Embryonic facial prominence (tissue), 1 donor: ENCODE results near the gene LCMT2.

Experiments
- DNase-seq: peaks from one replicate; pipeline ENCODE4 v3.0.0-alpha.2; 2016; ENCODE audit errors: extremely low spot score

The LCMT2 gene, protein sequence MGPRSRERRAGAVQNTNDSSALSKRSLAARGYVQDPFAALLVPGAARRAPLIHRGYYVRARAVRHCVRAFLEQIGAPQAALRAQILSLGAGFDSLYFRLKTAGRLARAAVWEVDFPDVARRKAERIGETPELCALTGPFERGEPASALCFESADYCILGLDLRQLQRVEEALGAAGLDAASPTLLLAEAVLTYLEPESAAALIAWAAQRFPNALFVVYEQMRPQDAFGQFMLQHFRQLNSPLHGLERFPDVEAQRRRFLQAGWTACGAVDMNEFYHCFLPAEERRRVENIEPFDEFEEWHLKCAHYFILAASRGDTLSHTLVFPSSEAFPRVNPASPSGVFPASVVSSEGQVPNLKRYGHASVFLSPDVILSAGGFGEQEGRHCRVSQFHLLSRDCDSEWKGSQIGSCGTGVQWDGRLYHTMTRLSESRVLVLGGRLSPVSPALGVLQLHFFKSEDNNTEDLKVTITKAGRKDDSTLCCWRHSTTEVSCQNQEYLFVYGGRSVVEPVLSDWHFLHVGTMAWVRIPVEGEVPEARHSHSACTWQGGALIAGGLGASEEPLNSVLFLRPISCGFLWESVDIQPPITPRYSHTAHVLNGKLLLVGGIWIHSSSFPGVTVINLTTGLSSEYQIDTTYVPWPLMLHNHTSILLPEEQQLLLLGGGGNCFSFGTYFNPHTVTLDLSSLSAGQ

DNA sequence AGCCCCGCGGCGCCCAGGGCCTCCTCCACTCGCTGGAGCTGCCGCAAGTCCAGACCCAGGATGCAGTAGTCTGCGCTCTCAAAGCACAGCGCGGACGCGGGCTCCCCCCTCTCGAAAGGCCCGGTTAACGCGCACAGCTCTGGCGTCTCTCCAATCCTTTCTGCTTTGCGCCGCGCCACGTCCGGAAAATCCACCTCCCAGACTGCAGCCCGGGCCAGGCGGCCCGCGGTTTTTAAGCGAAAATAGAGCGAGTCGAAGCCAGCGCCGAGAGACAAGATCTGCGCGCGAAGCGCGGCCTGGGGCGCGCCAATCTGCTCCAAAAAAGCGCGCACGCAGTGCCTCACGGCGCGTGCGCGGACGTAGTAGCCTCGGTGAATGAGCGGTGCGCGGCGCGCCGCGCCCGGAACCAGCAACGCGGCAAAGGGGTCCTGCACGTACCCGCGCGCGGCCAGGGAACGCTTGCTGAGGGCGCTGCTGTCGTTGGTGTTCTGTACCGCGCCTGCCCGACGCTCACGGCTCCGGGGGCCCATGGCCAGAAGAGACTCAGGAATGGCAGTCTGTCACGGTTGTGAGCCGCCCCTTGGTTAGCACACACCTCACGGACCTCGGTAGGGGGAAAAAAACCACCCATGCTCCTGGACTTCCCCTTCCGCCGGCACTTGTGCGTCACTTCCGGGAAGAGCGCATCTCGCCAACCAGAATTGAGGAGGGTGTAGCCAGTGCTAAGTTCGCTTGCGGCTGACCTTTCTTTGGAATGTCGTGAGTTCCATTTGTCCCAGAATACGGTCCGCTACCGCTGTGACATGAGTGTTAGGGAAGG is at the start of gene LCMT2:
LCMT2 (minus strand) TSS at position 614 of the 820 bp plus-strand sequence; CDS start at position 530, 84 bp downstream.
- peak; percentile 92 for DNase-seq

GRCh38 chr15:43378601-43379000 is 48.2 kb upstream of the LCMT2 start:
- DNase-seq = no peak

- no peak for DNase-seq
Observed at GRCh38 chr15:43376017-43376705, 45.8 kb upstream of the LCMT2 start.

GRCh38 chr15:43370975-43371974 is 40.9 kb upstream of the LCMT2 start, which contains the start of the genes TUBGCP4 and ZSCAN29:
TSS of gene TUBGCP4 (plus strand) at chr15:43371101. CDS start at chr15:43371355, 254 bp downstream.
TSS of gene ZSCAN29 (minus strand) at chr15:43371043. CDS start at chr15:43369913, 1,130 bp downstream.
- peak; percentile 46 for DNase-seq

DNA sequence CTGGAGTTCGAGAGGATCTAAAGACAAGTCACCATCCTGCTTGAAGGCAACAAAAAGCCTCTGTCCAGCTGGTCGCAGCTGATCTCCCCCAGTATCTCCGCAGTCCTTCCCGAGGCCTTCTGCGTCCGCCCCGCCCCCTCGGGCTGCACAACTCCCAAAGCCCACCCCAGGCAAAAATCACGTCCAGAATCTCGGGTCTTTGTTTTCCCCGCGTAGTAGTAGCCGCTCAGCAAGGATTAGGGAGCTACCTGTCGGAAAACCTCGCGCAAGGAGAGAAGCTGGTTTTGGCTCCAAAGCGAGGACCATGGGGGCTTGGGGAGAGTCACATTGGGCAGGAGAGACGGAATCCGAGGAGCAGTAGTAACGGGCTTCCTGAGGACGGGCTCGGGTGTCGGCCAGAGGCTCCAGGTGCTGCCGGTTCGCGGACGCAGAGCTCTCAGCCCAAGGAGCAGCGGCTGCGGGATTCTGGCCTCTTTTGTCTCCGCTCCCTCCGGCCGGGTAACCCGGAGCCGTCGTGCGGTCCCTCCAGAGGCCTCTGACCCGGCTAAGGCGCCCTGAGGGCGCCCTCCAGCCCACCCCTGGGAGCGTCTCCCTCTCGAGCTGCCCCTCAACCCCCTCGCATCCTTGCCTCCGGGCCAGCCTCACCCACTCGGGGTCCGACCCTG is 40.1 kb upstream of the LCMT2 start:
- no peak for DNase-seq

GRCh38 chr15:43361313-43361903 is 31.0 kb upstream of the LCMT2 start:
- no peak for DNase-seq

GRCh38 chr15:43360821-43361220 is 30.4 kb upstream of the LCMT2 start:
- DNase-seq = no peak

DNA sequence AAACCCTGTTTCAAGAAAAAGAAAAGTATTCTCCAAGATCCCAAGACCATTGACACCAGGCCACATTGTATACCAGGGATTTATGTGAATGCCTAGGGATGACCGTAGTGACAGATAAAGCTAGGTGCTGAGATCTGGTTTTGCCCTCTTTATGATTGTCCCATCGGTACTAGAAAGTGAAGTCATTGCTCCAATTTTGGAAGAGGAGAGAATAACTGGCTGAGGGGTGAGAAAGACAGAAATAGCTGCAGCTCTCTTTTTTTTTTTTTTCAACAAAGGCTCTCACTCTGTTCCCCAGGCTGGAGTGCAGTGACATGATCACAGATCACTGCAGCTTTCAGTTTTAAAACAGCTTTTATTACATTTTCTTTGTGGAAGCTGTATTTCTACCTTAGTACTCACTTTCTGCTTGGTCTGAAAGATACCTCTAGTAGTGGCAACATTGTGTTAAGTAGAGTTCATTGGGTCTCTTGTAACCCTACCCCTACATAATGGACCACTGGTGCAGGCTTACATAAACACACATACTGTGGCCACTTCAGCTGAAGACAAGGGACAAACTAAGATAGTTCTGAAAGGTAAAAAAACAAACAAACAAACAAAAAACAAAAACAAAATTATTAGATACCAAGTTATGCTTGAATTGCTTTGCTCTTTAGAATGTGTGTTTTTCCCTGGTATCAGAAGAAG is 22.5 kb upstream of the LCMT2 start:
- DNase-seq = no peak

- DNase-seq = no peak
Observed at GRCh38 chr15:43347114-43347513, 16.7 kb upstream of the LCMT2 start.

DNA sequence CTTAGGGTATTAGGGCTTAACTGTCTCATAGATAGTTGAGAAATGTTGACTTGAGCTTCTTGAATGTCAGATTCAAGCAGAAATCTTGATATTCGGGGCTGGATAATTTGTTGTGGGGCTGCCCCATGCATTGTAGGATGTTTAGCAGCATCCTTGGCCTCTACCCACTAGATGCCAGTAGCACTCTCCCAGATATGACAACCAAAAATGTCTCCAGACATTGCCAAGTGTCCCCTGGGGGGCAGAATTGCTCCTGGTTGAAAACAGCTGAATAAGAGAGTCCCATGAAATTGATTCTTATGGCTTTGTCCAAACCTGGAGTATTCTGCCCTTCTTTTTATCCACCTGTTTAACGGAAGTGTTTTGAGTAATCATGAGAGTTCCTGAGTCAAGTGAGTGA is 15.9 kb upstream of the LCMT2 start:
- no peak for DNase-seq

DNA sequence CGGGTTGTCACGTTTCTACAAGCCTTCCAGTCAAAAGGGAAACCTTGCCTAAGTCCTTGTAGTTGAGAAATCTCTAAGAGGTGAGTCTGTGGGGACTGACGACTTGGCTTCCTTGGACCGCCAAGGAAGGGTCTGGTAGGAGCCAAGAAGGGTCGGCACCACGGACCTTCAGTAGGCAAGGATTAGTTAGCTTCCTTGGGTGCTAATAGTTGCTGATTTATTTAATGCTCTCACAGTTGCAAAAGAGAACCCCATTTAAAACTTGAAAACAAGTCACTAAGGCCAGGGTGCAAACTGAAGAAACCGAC is 361 bp upstream of the LCMT2 start:
- DNase-seq = no peak

- DNase-seq = no peak
Observed at GRCh38 chr15:43329217-43329959, 985 bp downstream of the LCMT2 start.

DNA sequence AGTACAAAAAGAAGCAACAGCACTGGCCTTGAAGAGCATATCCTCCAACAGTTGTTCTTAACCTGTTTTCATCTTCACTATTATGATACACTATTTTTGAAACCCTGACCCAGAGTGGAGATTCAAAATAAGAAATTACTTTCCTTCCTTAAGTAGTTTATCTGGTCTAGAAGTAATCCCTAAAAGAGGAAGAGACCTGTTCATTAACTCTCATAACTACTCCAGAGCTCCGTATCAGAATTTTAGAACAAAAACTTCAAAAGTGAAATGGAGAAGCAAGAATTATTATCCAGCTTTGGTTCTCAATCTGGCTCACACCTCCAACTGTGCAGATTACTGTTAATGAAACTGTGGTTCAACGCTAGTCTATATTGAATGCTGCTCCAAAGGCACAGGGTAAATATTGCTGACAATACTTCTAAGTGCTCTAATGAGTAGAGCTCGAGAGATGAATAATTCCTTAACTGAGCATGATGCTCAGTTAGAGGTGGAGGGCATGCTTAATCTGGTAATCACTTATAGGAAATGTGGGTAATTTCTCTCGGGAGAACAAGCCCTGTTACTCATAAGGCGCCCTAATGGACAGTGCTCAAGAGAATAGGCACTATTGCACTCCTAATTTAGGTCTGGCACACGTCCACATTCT is 5.2 kb downstream of the LCMT2 start:
- DNase-seq = no peak

DNA sequence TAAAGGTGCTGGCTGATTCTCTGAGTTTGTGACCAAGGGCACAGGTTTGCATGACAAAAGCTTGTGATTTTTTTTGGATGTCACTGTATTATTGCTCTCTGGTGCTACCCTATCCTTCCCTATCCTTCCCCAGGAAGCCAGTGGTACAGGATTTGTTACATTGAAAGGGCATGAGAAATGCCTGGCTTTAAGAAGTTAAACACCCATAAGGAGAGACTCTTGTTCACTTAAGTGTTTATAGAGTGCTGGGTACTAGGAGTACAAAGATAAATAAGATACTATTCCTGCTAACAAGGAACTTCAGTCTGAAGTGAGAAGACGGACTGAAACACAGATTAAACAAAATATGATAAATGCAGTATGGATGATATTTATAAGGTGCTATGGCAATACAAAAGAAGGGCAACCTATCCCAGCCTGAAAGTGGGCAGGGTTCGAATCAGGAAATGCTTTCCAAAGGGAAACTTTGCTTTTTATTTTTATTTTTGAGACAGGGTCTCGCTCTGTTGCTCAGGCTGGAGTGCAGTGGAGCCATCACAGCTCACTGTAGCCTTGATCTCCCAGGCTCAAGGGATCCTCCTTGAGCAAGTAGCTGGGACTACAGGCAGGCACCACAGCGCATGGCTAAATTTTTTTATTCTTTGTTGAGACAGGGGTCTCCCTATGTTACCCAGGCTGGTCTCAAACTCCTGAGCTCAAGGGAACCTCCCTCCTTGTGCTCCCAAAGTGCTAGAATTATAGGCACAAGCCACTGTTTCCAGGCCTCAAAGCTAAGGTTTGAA is 11.2 kb downstream of the LCMT2 start:
- no peak for DNase-seq

GRCh38 chr15:43317566-43318184 is 12.7 kb downstream of the LCMT2 start:
- DNase-seq = no peak

DNA sequence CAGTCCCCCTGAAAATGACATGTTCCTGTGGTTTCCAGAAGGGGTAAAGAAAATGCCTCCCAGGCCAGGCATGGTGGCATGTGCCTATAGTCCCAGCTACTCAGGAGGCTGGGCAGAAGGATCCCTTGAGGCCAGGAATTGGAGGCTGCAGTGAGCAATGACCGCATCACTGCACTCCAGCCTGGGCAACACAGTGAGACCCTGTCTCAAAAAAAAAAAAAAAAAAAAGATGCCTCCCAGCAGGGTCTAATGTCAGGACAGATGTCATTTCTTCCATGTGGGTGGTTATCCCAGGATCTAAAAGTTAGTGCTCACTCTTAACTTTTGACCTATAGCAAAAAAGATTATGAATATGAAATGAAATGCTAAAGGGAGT is 13.4 kb downstream of the LCMT2 start:
- no peak for DNase-seq
